Stimulated activated CD4-positive, alpha-beta T cell treated with anti-CD3 and anti-CD28 coated beads, Interleukin-2, amount 100 ng/mL, for 4 hours (primary cell): ENCODE data around the gene TNIK.

Experiments used
- DNase-seq: peaks from one replicate; pipeline ENCODE4 v3.0.0-alpha.2; 2020; ENCODE audit warnings: low read depth

Gene TNIK

GRCh38 chr3:171187706-171188290 is 272.4 kb downstream of the TNIK start:
- DNase-seq = peak; percentile 9

DNA sequence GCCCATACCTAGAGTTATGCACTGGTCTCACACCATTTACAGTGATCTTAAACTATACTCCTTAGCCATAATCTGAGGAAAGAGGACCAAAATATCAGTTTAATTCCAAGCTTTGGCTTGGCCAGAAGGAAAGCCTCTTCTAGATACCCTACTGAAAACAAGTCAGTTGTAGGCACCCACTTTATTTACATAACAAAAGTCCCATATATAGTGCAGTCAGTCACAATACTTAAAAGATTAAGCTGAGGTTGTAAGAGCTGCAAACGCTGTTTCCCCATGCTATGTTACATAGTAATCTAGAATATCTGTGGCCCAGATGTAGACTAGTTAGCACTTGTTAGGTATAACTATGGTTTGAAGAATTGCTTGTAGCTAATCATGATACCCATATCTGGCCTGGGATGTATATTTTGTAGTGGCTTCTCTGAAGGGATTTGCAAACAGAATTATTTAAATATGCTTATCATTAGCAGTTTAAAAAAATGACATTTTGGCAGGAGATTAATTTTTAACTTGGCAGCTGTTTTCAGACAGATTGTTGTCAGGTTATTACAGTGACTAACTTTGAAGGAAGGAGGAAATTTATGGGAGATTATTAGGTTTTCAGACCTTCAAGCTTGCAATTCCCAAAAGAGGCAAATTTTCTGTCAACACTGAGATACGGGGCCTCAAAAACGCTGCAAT is 273.2 kb downstream of the TNIK start:
- no peak for DNase-seq

GRCh38 chr3:171186383-171186782 is 273.8 kb downstream of the TNIK start:
- DNase-seq = no peak

DNA sequence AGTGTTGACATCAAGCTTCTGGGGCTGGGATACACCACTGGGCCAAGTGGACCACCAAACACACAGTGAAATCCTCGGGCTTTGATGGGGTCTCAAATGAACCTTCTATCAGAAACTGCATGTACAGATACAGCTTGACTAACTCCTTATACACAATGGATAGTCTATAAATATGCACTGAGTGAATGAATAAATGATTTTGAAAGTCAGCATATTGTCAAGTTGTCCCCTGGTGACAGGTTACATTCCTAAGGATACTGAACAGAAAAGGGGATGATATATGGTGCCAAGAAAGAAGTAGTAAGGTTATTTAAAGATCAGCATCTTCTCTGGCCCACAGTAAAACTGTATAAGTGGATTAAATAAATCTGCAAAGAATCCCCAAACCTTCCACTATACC is 274.2 kb downstream of the TNIK start:
- no peak for DNase-seq

DNA sequence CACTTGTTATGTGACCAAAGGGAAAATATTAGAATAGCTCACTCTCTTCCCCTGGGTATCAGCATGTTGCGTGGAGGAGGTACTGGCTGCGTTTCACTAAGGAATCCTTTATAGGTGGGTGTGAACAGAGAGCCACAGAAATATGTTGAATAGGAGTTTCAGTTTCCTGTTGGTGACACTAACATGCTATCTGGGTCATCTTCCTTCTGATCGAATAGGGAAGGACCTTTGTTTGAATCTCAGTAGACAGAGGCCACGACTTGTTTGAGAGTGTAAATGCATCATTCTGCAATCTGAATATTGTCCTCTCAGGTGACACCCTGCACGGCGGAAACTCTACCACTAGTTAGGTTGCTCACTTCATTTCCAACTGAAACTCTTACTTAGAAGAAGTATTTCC is 275.8 kb downstream of the TNIK start:
- DNase-seq = no peak

DNA sequence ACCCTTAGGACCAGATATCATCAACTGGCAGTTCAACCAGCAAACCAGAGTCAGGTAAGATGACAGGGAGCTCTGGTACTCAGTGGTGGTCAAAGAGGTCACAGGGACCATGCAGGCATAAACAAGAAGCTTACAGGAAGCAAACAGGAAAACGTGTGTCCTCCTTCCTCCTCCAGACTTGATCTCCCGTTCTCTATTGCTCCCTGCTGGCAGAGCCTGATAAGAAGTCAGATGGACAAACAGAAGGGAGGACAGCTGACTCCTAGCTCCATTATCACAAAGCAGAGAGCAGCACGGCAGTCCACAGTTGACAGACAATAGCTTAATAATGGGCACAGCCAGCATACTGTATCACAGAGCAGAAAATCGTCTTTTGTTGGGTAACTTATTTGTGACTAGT is 277.2 kb downstream of the TNIK start:
- DNase-seq = no peak

DNA sequence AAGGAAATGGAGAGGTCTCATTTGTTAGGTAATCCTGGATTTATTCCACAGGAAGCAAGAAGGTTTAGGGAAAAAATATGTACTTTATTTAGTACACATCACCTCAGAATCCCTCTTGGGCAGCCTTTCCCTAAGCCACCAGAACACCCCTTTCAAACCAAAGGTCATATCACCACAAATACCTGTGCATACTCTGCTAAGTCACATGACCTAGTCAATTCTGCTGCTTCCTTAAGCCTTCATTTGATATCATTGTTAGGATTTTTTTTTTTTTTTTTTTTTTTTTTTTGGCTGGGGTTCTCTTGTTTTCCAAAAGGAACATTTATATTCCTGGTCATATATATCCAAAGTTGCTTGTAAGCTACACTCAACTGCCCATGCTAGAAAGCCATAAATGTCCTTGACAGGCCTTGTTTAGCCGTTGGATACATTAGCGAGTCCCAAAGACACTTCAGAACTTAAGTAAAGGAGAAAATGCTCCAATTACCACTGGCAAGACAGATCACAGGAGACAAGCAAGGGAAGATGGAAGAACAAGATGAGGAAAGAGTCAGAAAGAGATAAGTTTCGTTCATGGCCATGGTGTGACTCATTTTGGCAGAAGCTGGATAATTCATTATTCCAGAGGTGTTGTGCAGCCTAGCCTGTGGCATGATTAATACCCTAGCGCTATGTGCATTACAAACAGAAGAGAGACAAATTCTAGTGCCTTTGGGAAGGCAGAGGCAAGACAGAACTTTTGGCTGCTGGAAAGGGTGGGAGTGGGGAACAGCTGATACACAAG is 278.1 kb downstream of the TNIK start:
- DNase-seq = no peak

- no peak for DNase-seq
Measured at GRCh38 chr3:171178714-171179113, 281.5 kb downstream of the TNIK start.

- no peak for DNase-seq
Measured at GRCh38 chr3:171177553-171177952, 282.7 kb downstream of the TNIK start.

- no peak for DNase-seq
Measured at GRCh38 chr3:171177056-171177455, 283.1 kb downstream of the TNIK start.

DNA sequence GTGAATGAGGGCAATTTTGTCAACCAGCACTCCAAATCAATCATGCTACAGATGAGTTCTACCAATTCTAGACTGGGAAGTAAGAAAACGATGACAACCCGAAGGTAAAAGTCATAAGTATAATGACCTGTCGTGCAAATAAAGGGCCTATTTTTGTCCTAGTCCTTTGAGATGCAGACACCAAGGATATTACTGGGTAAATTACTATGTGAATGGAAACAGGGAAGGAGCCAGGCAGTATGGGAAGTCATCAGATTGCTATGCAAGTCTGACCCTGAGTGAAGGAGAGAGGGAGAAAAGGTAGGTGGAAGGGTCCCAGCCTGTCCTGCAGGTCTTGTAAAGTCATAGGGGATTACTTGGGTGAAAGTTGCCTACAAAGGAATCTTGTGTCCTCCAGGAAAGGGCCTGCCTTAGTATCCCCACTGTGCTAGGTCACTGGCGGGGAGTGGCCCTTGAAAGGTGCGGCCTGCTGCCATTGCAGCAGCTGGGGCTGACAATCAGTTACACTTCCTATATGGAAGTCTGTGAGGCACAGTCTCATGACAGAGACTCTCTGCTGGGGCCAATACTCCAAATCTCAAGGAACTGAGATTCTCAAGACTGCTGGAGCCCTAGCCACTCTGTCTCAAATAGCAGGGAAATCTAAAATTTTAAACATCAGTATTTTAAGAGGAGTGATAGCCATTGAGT is 283.8 kb downstream of the TNIK start:
- no peak for DNase-seq

GRCh38 chr3:171175741-171176234 is 284.4 kb downstream of the TNIK start:
- no peak for DNase-seq

DNA sequence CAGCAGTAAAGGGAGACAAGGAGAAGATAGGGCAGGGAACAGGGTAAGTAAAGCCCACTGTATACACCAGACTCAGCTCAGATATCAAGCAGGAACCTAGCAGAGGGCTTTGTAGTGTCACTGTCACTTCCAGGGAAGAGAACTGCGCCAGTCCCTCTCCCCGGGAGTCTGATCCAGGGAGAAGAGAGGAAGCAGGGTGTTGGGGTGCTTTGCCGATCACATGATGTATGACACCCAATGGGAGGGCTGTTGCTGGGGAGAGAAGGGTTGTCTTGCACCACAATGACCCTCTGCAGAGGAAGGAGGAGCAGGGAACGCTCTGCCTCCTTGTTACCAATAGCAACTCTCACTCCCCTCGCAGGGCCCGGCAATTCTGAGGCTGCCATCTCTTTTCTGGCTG is 286.5 kb downstream of the TNIK start:
- no peak for DNase-seq

- DNase-seq = no peak
Measured at GRCh38 chr3:171172070-171172469, 288.1 kb downstream of the TNIK start.

- DNase-seq = no peak
Measured at GRCh38 chr3:171169866-171170265, 290.3 kb downstream of the TNIK start.

GRCh38 chr3:171169443-171169842 is 290.8 kb downstream of the TNIK start:
- no peak for DNase-seq

GRCh38 chr3:171168551-171168950 is 291.7 kb downstream of the TNIK start:
- DNase-seq = no peak

DNA sequence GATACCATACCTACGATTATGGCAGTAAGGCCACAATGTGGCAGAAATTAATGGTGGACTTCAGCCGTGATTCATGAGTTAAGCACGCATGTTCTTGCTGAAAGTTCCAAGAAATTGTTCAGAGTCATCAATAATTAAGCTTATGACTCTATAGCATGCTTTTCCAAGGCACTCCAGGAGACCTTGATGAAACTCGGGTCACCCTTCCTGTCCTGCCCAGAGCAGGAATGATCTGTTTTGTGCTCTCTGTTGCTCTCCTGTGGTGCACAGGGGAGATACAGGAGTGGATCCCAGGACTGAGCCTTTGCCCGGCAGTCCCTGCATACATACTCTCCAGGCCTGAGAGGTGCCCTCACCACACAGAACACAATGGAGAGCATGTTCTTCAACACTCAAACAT is 292.1 kb downstream of the TNIK start:
- DNase-seq = no peak

- no peak for DNase-seq
Measured at GRCh38 chr3:171165983-171166382, 294.2 kb downstream of the TNIK start.

DNA sequence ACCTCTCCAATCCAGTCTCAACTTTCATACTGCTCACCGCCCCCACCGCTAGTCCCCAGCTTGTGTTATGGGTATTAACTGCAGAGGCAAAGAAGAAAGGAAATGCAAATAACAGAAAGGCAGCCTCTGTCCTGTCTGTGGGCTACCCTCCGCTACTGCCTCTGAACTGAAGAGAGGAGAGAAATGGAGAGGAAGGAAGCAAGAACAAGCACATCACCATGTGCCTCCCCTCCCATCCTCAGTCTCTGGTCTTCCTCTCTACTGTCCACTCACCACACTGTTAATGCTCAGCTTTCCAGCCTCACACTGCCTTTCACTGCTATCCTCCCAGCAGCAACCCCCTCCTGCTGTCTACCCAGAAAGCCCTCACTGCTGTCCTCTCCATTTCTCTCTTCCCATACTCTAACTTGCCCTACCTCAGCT is 294.7 kb downstream of the TNIK start:
- DNase-seq = no peak

DNA sequence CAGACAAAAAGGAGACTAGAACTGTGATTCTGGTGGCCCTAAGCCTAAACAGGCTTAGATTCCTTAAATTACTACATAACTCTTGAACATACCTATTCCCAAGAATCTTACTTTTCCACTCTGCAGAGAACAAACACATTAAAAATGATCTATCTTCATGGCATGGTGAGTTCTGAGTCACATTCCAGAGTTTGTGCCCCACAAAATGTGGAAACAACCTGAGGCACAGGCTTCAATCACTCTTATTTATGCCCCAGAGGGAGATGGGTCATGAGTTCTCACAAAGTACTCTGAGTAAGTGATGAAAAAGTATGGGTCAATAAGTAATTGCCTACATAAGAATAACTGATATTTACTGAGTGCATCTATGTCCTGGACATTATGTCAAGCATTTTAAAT is 296.1 kb downstream of the TNIK start:
- no peak for DNase-seq
